Activated gamma-delta T cell treated with anti-CD3 and anti-CD28 coated beads, Interleukin-2, amount 50 U/mL, for 16 hours (primary cell): ENCODE measurements around the gene CELA2B.
"Not testable (repeated sequence)": the region's sequence is repeated elsewhere in the genome, so short reads cannot be mapped to it uniquely, and the experiment has no call there.

Experiments
- DNase-seq: peaks from one replicate; pipeline ENCODE4 v3.0.0-alpha.2; 2020; ENCODE audit warnings: low read depth

The CELA2B gene

DNA sequence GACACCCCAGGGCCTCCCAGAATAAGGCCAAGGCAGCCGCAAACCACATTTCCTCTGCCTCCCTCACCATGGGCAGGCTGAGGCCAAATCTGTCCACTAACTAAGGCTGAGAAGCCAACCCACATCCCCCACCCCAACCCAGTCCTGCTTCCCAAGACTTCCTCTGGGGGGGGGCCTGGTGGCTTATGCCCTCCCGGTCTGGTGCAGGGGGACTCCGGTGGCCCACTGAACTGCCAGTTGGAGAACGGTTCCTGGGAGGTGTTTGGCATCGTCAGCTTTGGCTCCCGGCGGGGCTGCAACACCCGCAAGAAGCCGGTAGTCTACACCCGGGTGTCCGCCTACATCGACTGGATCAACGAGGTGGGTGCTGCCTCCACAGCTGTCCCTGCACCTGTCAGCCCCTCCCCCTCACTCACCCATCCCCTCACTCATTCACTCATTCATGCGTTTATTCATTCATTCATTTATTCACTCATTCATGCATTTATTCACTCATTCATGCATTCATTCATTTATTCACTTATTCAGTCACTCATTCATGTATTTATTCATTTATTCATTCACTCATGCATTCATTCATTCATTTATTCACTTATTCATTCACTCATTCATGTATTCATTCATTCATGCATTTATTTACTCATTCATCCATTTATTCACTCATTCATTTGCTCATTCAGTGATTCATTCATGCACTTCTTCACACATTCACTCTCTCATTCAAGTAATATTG lies 30.3 kb upstream of the CELA2B start:
- DNase-seq, result no peak

DNA sequence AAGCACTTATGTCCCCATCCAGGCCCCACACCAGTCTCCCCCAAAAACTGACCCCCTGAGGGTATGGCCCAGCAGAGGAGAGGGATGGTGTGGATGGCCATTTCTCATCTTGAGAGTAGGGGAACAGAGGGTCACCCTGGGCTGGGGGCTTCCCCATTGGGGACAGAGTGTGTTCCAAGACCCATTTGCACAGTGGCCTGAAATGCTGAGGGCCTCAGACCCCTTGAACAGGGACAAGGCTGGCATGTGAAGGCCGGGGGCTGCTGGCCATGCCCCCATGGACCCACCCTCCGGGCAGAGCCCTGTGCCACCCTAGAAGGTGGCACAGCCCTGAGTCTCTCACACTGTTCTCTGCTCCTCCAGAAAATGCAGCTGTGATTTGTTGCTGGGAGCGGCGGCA lies 29.7 kb upstream of the CELA2B start:
- DNase-seq, result no peak

GRCh38 chr1:15448877-15449462 lies 26.9 kb upstream of the CELA2B start:
- DNase-seq, result no peak

DNA sequence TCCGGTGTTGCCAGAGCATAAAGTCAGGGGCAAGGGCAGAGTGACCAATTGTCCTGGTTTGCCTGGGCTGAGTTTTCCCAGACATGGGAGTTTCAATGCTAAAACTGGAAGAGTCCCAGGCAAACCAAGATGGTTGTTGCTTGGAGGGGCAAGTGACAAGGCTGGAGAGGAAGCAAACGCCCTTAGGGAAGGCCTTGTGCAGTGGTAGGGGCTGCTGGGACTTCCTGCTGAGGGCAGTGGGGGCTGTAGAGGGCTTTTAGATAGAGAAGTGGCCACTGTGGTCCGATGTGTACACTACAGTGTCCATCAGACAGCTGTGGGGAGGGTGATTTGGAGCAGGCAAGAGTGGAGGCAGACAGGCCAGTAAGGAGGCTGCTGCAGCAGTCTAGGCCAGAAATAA lies 26.3 kb upstream of the CELA2B start:
- no peak for DNase-seq

GRCh38 chr1:15451014-15451722 lies 24.7 kb upstream of the CELA2B start:
- no peak for DNase-seq

DNA sequence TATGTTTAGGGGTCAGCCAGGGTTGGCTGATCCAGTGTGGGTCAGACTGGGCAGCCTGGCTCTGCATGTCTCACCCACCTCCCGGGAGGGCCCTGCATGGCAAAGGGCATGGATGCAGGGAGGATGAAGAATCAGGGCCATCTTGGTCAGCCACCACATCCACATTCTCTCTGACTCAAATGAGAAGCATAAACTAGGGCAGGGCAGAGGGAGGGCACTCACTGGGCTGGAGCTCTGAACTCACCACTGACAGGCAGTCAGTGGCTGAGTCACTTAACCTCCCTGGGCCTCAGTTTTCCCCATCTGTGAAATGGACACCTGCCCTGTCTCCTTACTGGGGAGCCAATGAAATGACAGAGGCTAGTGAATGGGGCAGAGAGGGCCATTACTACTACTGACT lies 23.7 kb upstream of the CELA2B start:
- no peak for DNase-seq

- DNase-seq, result no peak
Observed at GRCh38 chr1:15452866-15453571, 22.9 kb upstream of the CELA2B start.

DNA sequence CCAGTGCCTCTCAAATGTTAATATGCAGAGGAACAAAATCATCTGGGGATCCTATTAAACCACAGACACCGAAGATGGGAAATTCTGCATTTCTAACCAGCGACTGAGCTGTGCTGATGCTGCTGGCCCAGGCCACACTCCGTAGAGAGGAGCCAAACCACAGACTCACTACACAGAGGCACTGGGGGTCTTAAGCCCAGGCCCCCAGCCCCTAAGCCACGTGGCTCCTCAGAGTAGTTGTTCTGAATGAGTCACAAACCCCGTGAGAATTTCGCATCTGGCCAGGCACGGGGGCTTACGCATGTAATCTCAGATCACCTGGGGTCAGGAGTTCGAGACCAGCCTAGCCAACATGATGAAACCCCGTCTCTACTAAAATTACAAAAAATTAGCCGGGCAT lies 22.2 kb upstream of the CELA2B start:
- no peak for DNase-seq

DNA sequence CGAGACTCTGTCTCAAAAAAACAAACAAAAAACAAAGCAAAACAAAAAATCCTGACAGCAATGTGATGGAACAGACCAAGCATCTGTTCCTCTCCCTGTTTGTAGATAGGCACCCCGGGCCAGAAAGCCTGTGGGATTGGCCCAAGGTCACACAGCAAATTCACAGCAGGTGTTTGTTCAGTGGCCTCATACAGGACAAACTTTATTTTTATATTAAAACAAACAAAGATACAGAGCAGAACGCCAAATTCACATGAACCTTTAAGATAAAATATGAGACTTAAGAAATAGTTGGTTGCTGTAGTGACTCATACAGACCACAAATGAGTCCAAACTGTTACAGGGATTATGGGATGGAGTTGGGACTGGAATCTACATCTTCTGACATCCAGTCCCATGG lies 21.6 kb upstream of the CELA2B start:
- no peak for DNase-seq

DNA sequence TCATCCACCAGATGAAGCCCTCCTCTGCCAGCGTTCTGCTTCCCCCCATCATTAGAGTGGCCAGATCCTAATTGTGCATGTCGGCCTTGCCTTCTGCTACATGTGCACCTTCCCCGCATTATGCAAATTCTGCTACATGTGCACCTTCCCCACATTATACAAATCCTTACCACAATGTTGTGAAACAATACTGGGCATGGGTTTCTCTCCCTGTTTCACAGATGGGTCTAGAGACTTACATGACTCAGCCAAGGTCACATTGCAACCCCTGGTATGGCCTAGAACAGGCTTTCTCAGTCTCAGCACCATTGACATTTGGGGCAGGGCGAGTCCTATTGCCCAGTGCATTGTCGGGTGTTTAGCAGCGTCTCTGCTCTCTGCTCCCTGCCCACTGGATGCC lies 20.4 kb upstream of the CELA2B start:
- no peak for DNase-seq

- DNase-seq, result no peak
Observed at GRCh38 chr1:15456313-15456954, 19.5 kb upstream of the CELA2B start, which contains the start of gene CELA2A. Gene CELA2A (plus strand): TSS chr1:15456732. CDS start chr1:15456754, 22 bp downstream.

- DNase-seq, result no peak
Observed at GRCh38 chr1:15457585-15457984, 18.3 kb upstream of the CELA2B start.

DNA sequence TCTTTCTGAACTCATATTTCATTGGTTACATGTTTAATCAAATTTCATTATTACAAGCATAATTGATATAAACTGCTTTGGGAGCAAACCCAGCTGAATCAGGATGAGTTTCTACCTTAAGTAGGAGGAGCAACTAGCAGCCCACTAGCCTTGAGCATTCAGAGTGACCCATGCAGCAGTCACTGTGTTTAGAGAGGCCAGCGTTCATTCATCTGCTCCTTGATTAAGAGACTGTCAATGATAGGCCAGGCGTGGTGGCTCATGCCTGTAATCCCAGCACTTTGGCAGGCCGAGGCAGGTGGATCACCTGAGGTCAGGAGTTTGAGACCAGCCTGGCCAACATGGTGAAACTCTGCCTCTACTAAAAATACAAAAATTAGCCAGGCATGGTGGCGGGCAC lies 17.5 kb upstream of the CELA2B start:
- DNase-seq, result not testable (repeated sequence)

- DNase-seq, result no peak
Observed at GRCh38 chr1:15459771-15460707, 15.9 kb upstream of the CELA2B start.

- no peak for DNase-seq
Observed at GRCh38 chr1:15460708-15461095, 15.2 kb upstream of the CELA2B start.

- not testable (repeated sequence) for DNase-seq
Observed at GRCh38 chr1:15463064-15463800, 12.7 kb upstream of the CELA2B start.

GRCh38 chr1:15463926-15464322 lies 12.0 kb upstream of the CELA2B start:
- not testable (repeated sequence) for DNase-seq

- no peak for DNase-seq
Observed at GRCh38 chr1:15465674-15466073, 10.2 kb upstream of the CELA2B start.

GRCh38 chr1:15466955-15467625 lies 8.8 kb upstream of the CELA2B start:
- not testable (repeated sequence) for DNase-seq

- DNase-seq, result no peak
Observed at GRCh38 chr1:15468145-15468544, 7.8 kb upstream of the CELA2B start.
